Chondrocyte (in vitro differentiated cells): Measurements from ENCODE around the gene ERFE. TPM values are rescaled to one million over a fixed set of nuclear protein-coding genes. Genes with fewer than 3 reads are reported as not detected.

Experiments used
- DNase-seq: peaks from one replicate; pipeline ENCODE4 v3.0.0; 2021; ENCODE audit warnings: mixed read lengths, low spot score
- H3K27ac Mint-ChIP-seq: one replicate; pipeline ENCODE4 v1.8.0; 2021; ENCODE audit warnings: mild to moderate bottlenecking, moderate library complexity, mixed read lengths; ENCODE audit not compliant: unreplicated experiment
- H3K27me3 Mint-ChIP-seq: 2 replicates; pipeline ENCODE4 v1.8.0; 2021; ENCODE audit warnings: low read depth, mixed read lengths
- H3K36me3 Mint-ChIP-seq: 2 replicates; pipeline ENCODE4 v1.8.0; 2021; ENCODE audit warnings: low read depth, mixed read lengths
- H3K4me1 Mint-ChIP-seq: 2 replicates; pipeline ENCODE4 v1.8.0; 2021; ENCODE audit warnings: low read depth, mild to moderate bottlenecking, mixed read lengths
- H3K4me3 Mint-ChIP-seq: one replicate; pipeline ENCODE4 v1.8.0; 2021; ENCODE audit warnings: mild to moderate bottlenecking, moderate library complexity, mixed read lengths; ENCODE audit not compliant: unreplicated experiment
- H3K9me3 Mint-ChIP-seq: 2 replicates; pipeline ENCODE4 v1.8.0; 2021; ENCODE audit warnings: low read depth, mixed read lengths
- total RNA-seq: library from RNA; stranded (reverse); gene quantifications from 3 replicates; pipeline ENCODE4 v1.2.1, GENCODE V29; 2021
- TF ChIP-seq, protein P1 (sequence below): fragments of 200-600 bp; sonication (generic); IDR thresholded peaks from 2 replicates; pipeline ENCODE4 v1.5.0; 2021; ENCODE audit warnings: antibody characterized with exemption, mild to moderate bottlenecking, moderate library complexity

The ERFE gene
- total RNA-seq, 1 donor from 2014 or later, result 10.3 TPM

DNA sequence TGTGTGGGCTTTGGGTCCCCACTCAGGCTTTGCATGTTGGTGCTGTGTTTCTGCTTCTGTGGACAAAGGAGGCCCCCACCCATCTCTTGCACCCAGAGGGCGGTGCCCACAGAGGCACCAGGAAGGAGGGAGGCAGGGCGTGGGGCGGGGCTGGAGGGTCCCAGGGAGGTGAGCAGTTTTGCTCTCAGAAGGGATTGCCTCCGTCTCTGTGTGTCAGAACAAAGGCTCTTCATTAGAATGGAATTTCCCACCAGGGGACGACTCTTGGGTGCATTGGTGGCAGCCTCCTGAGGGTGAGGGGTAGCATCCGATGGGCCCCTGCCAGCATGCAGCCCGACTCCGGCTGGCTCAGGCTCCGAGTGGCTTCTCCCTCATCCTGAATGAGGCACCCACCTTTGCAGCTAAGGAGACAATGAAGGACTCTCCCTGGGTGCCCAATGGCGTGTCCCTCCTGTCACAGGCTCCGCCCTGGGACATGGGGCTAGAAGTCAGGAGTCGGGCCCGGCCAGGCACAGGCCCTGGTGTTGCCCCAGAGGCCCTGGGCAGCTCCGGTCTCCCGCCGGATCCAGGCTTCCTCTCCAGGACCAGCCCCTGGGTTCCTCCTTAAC lies 7.0 kb upstream of the ERFE start:
- peaks cover 8% of the 10 kb centered on the region for H3K9me3 Mint-ChIP-seq
- no peaks in the 10 kb centered on the region for H3K27me3 Mint-ChIP-seq
- peaks cover 2% of the 10 kb centered on the region for H3K36me3 Mint-ChIP-seq
- no peak for DNase-seq
- H3K4me3 Mint-ChIP-seq, result no peak overlapping the region
- TF ChIP-seq, protein P1, sequence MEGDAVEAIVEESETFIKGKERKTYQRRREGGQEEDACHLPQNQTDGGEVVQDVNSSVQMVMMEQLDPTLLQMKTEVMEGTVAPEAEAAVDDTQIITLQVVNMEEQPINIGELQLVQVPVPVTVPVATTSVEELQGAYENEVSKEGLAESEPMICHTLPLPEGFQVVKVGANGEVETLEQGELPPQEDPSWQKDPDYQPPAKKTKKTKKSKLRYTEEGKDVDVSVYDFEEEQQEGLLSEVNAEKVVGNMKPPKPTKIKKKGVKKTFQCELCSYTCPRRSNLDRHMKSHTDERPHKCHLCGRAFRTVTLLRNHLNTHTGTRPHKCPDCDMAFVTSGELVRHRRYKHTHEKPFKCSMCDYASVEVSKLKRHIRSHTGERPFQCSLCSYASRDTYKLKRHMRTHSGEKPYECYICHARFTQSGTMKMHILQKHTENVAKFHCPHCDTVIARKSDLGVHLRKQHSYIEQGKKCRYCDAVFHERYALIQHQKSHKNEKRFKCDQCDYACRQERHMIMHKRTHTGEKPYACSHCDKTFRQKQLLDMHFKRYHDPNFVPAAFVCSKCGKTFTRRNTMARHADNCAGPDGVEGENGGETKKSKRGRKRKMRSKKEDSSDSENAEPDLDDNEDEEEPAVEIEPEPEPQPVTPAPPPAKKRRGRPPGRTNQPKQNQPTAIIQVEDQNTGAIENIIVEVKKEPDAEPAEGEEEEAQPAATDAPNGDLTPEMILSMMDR, result no peak
- H3K27ac Mint-ChIP-seq, result peak overlapping the region; percentile 32
- H3K4me1 Mint-ChIP-seq, result peaks cover 9% of the 10 kb centered on the region

- DNase-seq, result no peak
- H3K27ac Mint-ChIP-seq, result no peak overlapping the region
- peaks cover 2% of the 10 kb centered on the region for H3K36me3 Mint-ChIP-seq
- H3K27me3 Mint-ChIP-seq, result no peaks in the 10 kb centered on the region
- H3K4me3 Mint-ChIP-seq, result no peak overlapping the region
- TF ChIP-seq, protein P1, result peak; percentile 60
- peaks cover 9% of the 10 kb centered on the region for H3K4me1 Mint-ChIP-seq
- H3K9me3 Mint-ChIP-seq, result peaks cover 8% of the 10 kb centered on the region
Measured at GRCh38 chr2:238152771-238153688, 5.7 kb upstream of the ERFE start.

DNA sequence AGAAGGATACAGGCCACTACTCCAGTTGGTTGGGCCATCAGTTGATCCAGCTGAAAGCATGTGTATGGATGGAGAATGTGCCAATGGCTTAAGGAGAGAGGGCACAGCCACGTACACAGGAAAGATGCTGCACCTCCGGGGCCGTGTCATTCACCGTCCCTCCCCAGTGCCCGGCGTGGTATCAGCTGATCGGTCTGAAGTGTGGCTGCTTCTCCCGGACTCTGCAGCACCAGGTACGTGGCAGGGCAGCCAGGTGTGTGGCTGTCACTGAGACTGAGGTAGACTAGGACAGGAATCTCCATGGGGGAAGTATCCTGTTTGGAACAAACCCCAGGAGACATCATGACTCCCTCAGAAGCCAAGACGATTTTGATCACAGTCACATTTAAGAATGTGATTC lies 4.2 kb upstream of the ERFE start:
- no peaks in the 10 kb centered on the region for H3K27me3 Mint-ChIP-seq
- TF ChIP-seq, protein P1, result no peak
- H3K4me1 Mint-ChIP-seq, result peaks cover 14% of the 10 kb centered on the region
- H3K4me3 Mint-ChIP-seq, result no peak overlapping the region
- peaks cover 8% of the 10 kb centered on the region for H3K9me3 Mint-ChIP-seq
- H3K36me3 Mint-ChIP-seq, result peaks cover 2% of the 10 kb centered on the region
- DNase-seq, result peak; percentile 61
- H3K27ac Mint-ChIP-seq, result no peak overlapping the region

DNA sequence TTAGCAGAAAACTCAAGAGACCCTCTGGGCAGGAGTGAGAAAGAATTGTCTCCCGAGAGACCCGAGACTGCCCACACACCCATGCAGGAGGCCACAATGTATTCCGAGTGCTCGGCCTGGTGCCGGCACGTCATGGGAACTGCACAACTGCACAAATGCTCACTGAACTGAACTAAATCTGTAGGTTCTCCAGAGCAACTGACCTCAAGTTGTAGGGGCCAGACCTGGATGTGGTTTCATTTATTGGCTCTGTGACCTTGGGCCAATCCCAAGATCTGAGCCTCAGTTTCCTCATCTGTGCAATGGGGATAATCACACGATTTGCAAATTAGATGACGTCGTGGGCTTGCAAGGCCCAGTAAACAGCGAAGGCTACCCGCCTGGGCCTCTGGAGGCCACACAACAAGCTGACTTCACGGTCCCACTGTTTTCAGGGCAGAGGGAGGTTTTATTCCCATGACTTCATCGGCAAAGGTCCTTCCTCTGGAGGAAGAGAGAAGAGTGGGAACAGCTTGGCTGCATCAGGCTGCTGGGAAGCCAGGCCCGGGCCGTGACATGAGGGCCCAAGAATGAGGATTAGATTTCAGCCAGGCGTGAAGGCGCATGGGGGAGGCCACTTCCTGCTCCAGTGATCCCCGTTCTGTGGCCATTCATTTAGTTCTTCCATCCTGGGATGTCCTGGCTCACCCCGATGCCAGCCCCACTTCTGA lies 3.6 kb upstream of the ERFE start:
- TF ChIP-seq, protein P1, result no peak
- Mint-ChIP-seq H3K27ac (peak overlapping the region; percentile 47), H3K4me3 (no peak overlapping the region), H3K27me3 (no peaks in the 10 kb centered on the region), H3K4me1 (peaks cover 15% of the 10 kb centered on the region), H3K36me3 (peaks cover 2% of the 10 kb centered on the region), H3K9me3 (peaks cover 8% of the 10 kb centered on the region)
- peak; percentile 62 for DNase-seq
